ACC112 (cell line): ENCODE data around the gene RARS2.

ENCODE experiments used
- H2AFZ ChIP-seq: fragments of 200-600 bp; sonication (generic); one replicate; pipeline ENCODE4 v1.6.0; 2017; ENCODE audit warnings: antibody characterized with exemption, low read length; ENCODE audit not compliant: unreplicated experiment
- H3K27ac ChIP-seq: fragments of 200-600 bp; sonication (generic); 2 replicates; pipeline ENCODE4 v1.5.1; 2014; ENCODE audit warnings: low read depth, mild to moderate bottlenecking, antibody characterized with exemption, low read length, moderate library complexity
- H3K27me3 ChIP-seq: fragments of 200-600 bp; sonication (generic); 2 replicates; pipeline ENCODE4 v1.6.1; 2014; ENCODE audit warnings: mild to moderate bottlenecking, antibody characterized with exemption, low read length, moderate library complexity, mixed read lengths; ENCODE audit not compliant: insufficient read depth
- H3K36me3 ChIP-seq: fragments of 200-600 bp; sonication (generic); 2 replicates; pipeline ENCODE4 v1.6.1; 2016; ENCODE audit warnings: mild to moderate bottlenecking, antibody characterized with exemption, low read length, moderate library complexity, mixed read lengths; ENCODE audit not compliant: insufficient read depth
- H3K4me1 ChIP-seq: fragments of 200-600 bp; sonication (generic); one replicate; pipeline ENCODE4 v1.6.1; 2016; ENCODE audit warnings: low read length, mixed read lengths; ENCODE audit not compliant: insufficient read depth, unreplicated experiment, control insufficient read depth
- H3K4me3 ChIP-seq: fragments of 200-600 bp; sonication (generic); 2 replicates; pipeline ENCODE4 v1.5.1; 2014; ENCODE audit warnings: mild to moderate bottlenecking, low read depth, low read length
- H3K79me2 ChIP-seq: fragments of 200-600 bp; sonication (generic); one replicate; pipeline ENCODE4 v1.6.0; 2016; ENCODE audit warnings: low read length; ENCODE audit not compliant: control insufficient read depth, unreplicated experiment, insufficient read depth

RARS2 gene

DNA sequence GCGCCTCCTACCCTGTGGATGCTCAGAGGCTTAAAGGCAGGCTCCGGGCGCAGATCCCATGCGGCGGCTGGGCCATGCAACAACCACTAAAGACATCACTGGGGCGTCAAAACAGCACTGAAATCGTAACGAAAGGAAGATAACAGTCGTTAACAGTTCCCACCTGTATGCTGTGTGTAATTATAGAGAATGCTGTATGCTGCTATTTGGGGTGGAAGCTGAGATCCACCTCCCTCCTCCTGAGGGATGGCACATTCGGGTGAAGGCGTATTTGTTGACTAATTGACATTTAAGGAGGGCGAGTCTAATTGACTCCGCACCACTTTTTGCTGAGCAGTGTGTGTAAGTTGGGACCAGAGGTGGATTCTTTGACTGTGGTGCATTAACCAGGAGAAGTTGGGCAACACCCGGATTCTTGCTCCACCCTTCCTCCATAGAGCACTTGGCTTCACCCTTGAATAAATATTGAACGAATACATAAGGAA is 116.3 kb downstream of the RARS2 start:
- peaks cover 21% of the 10 kb centered on the region for H3K79me2 ChIP-seq
- H3K4me1 ChIP-seq, result peaks cover 8% of the 10 kb centered on the region
- H3K36me3 ChIP-seq, result peaks cover 10% of the 10 kb centered on the region
- H3K27ac ChIP-seq, result 0 out of 2 replicates have a peak overlapping the region, but pooled peaks have one; percentile 0
- peak overlapping the region; percentile 97 for H3K4me3 ChIP-seq
- peaks cover 1% of the 10 kb centered on the region; the same call in 1 of the 2 replicates for H3K27me3 ChIP-seq
- peak overlapping the region; percentile 99 for H2AFZ ChIP-seq

GRCh38 chr6:87472525-87473418 is 117.0 kb downstream of the RARS2 start, which contains the start of gene SLC35A1:
SLC35A1 (plus strand) TSS chr6:87472974; CDS start chr6:87473004, 30 bp downstream.
- Histone ChIP-seq H3K27me3 (peaks cover 8% of the 10 kb centered on the region), H3K4me3 (peak within 1 kb of the TSS; percentile 97), H3K79me2 (peaks cover 21% of the 10 kb centered on the region), H2AFZ (peak within 1 kb of the TSS; percentile 99), H3K27ac (peak within 1 kb of the TSS; percentile 49), H3K4me1 (peaks cover 8% of the 10 kb centered on the region), H3K36me3 (peaks cover 4% of the 10 kb centered on the region; the same call in 1 of the 2 replicates)

DNA sequence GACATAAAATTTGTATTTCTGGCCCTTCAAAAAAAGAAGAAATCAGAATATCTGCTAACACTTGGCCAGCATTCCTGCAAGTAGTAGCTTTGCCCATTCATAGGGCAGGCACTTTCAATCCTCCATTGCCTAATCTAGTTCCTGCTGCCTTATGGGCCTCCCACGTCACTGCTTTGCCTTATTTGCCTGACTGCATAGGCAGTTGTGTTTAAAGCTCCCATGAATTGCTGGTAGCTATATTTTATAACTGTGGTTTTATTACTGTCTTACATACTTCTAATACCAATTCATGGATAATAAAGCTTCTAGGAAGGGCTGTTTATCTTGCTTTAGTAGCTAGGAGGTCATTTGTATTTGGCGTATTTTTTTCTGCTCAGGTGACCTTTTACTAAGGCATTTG is 124.7 kb downstream of the RARS2 start:
- Histone ChIP-seq H3K36me3 (no peaks in the 10 kb centered on the region), H3K27me3 (peaks cover 48% of the 10 kb centered on the region), H3K4me1 (no peaks in the 10 kb centered on the region), H3K4me3 (no peak overlapping the region), H3K27ac (no peak overlapping the region), H3K79me2 (no peaks in the 10 kb centered on the region), H2AFZ (no peak overlapping the region)
